PFSK-1 (cell line): ENCODE data around the gene IFNG-AS1.

ENCODE experiments used
- FOXP2 ChIP-seq: optimal IDR thresholded peaks from 2 replicates; pipeline ENCODE3; 2011; ENCODE audit warnings: borderline replicate concordance, control low read depth, inconsistent platforms; ENCODE audit not compliant: insufficient read depth; ENCODE audit errors: extremely low read length, extremely low read depth
- POLR2AphosphoS5 ChIP-seq: IDR thresholded peaks from 2 replicates; pipeline ENCODE4 v1.6.1; 2012; ENCODE audit warnings: low read depth, mild to moderate bottlenecking, control low read depth, low read length, moderate library complexity
- TF ChIP-seq, protein P1 (sequence below), 2 experiments: IDR thresholded peaks; 2 replicates each; pipeline versions ENCODE4 v1.6.1 to v1.8.0; 2011 to 2012; ENCODE audit warnings: low read depth in 2 of 2, low read length in 2 of 2, control low read depth in 1 of 2, inconsistent platforms in 1 of 2, mild to moderate bottlenecking in 1 of 2, moderate library complexity in 1 of 2; ENCODE audit not compliant: insufficient read depth in 1 of 2

DNA sequence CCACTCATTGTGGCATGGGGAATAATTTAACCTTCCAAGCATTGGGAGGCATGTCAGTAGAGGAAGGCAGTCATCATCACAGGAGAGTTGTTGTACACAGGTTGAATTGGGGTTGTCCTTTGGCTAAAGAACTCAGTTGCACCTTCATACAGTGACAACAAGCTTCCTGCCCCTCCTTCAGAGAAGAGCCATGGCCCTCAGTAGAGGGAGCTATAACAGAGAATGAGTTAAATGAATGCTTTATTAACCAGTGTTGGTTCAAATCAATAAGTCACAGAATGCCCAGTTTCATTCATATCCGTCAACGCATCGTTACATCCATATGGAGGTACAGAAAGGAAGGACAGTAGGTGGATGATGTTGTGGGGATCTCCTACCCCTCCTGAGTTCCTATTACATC lies 4.8 kb downstream of the IFNG-AS1 start:
- TF ChIP-seq POLR2AphosphoS5 = no peak
- no peak for TF ChIP-seq FOXP2
- TF ChIP-seq, protein P1, sequence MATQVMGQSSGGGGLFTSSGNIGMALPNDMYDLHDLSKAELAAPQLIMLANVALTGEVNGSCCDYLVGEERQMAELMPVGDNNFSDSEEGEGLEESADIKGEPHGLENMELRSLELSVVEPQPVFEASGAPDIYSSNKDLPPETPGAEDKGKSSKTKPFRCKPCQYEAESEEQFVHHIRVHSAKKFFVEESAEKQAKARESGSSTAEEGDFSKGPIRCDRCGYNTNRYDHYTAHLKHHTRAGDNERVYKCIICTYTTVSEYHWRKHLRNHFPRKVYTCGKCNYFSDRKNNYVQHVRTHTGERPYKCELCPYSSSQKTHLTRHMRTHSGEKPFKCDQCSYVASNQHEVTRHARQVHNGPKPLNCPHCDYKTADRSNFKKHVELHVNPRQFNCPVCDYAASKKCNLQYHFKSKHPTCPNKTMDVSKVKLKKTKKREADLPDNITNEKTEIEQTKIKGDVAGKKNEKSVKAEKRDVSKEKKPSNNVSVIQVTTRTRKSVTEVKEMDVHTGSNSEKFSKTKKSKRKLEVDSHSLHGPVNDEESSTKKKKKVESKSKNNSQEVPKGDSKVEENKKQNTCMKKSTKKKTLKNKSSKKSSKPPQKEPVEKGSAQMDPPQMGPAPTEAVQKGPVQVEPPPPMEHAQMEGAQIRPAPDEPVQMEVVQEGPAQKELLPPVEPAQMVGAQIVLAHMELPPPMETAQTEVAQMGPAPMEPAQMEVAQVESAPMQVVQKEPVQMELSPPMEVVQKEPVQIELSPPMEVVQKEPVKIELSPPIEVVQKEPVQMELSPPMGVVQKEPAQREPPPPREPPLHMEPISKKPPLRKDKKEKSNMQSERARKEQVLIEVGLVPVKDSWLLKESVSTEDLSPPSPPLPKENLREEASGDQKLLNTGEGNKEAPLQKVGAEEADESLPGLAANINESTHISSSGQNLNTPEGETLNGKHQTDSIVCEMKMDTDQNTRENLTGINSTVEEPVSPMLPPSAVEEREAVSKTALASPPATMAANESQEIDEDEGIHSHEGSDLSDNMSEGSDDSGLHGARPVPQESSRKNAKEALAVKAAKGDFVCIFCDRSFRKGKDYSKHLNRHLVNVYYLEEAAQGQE (IDR thresholded peaks at IDR 0.05; ENCODE audit: insufficient read depth in 1 of 2, low read depth in 2 of 2, low read length in 2 of 2) = no peak
